Cortex of kidney (tissue), 1 donor: ENCODE data around the gene RNASEL.
"Not testable (repeated sequence)": the region's sequence is repeated elsewhere in the genome, so short reads cannot be mapped to it uniquely, and the experiment has no call there.

Source experiments
- DNase-seq: peaks from one replicate; lab custom pipeline; 2025; lab: John Stamatoyannopoulos, UW

RNASEL gene

GRCh38 chr1:182588500-182589396 lies at the start of gene RNASEL:
TSS of gene RNASEL (minus strand) at chr1:182589256. CDS start at chr1:182586806, 2,450 bp downstream.
- no peak for DNase-seq

DNA sequence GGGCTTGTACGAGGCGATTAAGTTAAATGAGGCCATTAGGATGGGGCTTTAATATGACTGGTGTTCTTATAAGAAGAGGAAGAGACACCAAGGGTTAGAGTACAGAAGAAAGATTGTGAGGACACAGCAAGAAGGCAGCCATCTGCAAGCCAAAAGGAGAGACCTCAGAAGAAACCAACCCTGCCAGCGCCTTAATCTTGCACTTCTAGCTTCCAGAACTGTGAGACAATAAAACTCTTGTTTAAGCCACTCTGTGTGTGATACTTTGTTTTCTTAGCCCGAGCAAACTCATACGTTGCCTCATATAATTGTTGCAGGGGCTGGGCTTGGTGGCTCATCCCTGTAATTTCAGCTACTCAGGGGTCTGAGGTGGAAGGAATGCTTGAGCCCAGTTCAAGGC lies 48.7 kb upstream of the RNASEL start:
- DNase-seq: no peak

- no peak for DNase-seq
These were observed 46.8 kb upstream of the RNASEL start for GRCh38 chr1:182635871-182636270.

DNA sequence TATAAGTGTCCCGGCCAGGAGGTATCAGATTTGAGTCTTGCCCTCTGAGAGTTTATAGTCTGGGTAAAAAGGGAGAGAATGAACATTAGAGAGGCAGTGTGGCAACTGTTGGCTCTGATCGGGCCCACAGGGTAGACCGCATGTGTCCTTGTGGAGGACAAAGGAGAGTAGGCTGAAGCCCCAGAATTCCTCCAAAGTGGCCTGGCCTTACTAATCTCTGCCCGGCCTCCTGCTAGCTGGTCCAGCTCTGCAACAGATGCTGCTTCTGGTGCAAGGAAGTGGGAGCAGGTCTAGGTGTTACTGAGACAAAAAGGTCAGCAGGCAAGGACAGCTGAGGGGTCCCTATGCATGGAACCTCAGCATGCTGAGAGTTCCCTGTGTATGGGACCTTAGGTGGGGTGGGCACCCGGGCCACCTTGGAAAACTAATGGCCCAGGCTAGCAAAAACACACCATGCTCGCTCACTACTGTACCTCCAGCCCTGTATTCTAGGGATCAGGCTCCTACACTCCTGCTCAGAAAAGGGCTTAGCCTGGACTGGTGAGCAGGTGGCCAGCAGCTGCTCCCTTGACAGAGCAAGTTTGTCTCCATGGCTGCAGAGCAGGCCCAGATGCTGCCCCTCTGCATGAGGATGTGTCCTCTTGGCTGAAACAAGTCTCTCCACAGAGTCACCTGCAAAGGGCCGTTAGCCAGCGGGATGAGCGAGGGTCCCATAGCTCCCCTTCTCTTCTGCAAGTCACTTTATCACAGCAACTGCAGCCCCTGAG lies 45.4 kb upstream of the RNASEL start:
- DNase-seq: no peak

DNA sequence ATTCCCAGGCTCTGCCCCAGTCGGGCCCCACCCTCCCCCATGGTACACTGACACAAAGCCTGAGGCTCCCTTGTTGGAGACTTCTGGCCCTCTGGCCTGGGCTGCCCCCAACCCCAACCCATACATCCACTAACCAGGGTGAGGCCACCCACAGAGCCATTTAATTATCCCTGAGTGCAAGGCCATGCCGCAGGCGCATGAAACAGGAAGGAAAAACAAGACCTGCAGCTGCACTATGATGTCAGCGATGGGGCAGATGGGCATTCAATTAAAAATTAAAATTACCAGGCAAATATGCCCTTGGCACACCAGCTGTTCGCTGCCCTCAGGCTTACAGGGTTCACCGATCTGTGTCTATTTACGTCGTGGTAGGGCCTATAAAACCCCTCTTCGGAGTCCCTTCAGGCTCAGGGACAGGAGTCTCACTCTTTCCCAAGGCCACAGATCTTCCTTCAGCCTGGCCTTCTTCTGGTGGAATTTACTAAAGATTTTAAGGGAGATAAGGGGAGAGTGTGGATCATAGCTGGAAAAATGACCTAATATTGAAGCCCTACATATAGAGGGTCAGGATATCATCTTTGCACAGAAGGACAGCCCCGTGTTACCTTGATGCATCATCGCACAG lies 44.7 kb upstream of the RNASEL start:
- no peak for DNase-seq

DNA sequence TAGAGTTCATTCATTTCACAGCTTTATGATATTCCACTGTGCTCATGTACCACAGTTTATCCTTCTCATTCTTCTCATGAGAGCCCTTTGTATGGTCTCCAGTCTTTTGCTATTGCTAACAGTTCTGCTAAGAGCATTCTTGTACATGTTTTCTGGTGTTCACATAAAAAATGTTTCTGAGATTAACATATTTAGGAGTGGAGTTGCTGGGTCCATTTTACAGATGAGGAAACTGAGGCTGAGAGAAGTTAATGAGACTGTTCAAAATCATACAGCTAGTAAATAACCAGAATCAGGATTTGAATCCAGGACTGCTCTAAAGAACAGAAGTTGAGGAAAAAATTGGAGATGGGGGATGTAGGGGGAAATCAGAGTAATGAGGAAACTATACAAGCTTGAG lies 44.0 kb upstream of the RNASEL start:
- DNase-seq: no peak

GRCh38 chr1:182632441-182632857 lies 43.4 kb upstream of the RNASEL start:
- DNase-seq: not testable (repeated sequence)

GRCh38 chr1:182631954-182632353 lies 42.9 kb upstream of the RNASEL start:
- no peak for DNase-seq

DNA sequence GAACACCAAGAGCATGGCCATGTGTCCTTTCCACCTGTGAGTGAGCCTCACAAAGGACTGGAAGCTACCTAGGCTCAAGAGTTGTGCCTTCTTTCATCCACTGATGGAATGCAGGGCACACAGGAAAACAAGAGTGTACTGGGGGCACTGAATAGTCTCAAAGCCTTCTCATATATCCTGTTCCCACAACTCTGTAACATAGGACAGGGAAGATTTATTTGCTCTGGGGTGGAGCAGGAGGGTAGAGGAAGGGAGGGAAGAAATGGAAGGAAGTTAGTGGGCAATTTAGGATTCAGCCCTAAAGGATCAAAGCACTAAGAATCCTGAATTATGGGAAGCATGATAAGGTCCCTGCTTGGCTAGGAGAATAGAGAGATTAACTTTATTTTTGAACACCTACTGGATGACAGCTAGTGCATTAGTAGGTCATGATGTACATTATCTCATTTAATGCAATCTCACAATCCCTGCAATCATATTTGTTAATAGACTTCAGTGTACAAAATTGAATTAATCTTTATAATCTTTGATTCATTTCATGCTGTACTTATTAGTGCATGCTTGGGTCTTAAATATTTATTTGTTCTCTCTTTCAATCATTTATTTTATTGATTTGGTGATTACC lies 42.1 kb upstream of the RNASEL start:
- DNase-seq: no peak

DNA sequence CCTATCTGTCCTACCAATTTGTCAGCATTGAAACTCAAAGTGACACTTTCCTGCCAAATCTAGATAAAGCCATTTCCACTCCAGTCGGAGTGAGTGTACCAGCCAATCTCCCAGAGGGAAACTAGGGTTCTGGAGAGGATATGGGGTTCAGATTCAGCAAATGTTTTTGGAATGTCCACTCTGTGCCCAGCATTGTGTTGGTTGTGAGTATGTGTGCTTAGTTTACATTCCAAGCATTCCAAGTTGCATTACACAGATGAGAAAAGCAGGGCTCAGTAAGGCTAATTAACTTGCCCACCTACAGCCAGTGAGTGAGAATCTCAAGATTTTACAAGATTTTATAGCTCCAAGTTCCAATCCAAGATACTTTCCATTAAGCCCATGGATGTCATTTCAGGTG lies 41.5 kb upstream of the RNASEL start:
- DNase-seq: no peak

- no peak for DNase-seq
These were observed 40.5 kb upstream of the RNASEL start for GRCh38 chr1:182629499-182630096.

DNA sequence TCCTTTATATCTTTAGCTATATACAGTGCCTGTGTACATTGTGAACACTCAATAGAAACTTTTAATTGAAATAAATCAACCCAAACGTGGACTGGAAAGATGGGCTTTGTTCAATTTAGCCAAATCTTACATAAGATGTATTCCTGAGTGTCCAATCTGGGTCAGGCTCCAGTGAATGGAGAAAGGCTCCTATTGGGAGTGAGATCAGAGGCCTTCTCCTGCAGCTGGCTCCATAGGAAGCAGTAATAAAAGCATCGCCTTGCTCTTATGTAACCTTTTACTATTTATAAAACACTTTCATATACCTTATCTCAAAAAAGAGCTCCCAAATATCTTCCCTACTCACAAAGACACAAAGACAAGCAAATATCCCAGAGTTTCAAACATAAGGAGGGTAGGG lies 40.0 kb upstream of the RNASEL start:
- no peak for DNase-seq

GRCh38 chr1:182628657-182629056 lies 39.6 kb upstream of the RNASEL start:
- no peak for DNase-seq

DNA sequence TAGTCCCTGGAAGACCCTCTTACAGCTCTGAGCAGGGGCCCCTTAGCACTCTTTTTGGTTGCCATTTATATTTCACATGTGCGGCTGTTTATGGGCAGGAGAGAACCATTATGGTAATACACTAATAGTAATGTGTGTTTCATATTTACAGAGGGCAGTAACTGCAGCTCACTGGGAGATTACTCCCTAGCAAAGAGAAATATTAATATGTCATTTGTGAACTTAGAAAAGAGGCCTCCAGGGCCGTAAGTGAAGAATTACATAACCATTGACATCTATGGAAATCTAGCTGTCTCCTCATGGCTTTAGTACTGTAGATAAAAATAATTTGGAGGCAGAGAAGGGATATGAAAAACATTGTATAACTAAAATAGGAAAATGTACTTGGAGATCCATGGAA lies 38.6 kb upstream of the RNASEL start:
- DNase-seq: no peak

DNA sequence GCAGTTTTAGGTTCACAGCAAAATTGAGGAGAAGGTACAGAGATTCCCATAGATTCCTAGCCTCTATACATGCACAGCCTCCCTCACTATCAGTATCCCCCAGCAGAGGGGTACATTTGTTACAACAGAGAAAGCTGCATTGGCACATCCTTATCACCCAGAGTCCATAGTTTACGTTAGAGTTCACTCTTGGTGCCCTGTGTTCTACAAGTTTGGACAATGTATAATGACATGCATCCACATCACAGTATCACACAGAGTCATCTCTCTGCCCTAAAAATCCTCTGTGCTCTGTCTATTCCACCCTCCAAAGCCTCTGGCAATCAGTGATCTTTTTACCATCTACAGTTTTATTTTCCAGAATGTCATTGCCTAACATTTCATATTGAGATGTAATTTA lies 37.5 kb upstream of the RNASEL start:
- no peak for DNase-seq

DNA sequence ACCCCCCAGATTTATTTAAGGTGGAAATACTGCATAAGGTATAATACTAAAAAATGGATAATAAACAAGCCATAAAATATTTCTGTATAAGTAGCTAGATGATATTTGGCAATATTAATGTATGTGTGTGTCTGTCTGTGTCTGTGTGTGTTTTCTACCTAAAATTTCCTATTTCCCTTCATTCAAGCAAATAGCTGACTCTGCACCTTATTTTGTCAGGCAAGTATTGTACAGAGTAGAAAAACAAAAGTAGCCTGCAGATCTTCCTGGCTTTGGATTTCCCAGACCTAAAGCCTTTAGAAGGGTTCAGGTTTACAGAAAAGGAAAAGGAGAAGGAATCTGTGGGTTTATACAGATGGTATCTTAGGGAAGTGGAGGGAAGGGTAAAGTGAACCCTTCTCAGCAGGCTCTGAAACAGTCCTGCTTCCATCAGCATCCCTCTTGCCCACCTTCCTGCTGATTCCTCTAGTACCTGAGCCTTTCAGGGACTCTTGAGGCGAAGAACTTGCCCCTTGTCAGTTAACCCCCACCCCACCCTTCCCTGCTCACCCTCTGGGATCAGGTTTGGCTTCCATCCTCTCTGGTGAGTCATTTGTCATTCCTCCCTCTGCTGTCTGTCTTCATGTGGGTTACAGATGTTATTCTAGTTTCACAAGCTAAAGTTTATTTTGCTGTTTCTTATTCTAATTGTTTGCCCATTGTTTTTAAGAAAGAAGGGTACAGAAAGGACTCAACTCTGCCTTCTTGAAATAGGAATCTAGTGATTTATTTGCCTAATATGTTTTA lies 36.9 kb upstream of the RNASEL start:
- DNase-seq: no peak

DNA sequence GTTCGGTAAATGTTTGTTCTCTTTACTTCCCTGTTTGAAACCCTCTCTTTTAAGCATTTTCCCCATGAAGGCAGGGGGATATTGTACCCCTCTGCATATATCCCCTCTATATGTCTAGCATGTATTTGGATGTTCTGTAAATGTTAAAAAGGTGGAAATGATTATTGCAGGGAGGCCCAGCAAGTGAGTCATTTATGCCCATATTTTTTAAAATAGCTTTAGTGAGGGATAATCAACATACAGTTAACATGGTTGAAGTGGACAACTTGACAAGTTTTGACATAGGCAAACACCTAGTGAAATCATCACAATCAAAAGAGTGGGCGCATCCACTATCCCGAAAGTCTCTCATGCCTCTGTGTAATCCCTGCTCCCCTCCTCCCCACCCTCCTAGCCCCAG lies 36.0 kb upstream of the RNASEL start:
- DNase-seq: no peak

DNA sequence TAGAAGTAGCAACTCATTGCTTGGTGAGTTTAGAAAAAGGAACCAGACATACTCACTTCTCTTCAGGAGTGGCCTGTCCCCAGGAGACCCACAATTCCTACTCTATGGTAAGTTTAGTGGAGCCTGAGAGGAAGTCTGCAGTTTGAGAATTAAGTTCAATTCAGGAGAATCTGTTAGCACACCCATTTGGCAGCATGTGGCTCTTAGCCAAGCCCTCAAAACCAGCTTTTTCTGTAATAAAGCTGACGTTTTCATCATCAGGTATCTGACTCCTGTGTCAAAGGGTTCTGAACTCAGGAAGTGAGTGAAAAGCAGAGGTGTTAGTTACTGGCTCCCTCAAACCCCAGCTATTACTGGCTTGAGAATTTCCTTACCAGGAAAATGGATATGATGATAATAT lies 35.5 kb upstream of the RNASEL start:
- no peak for DNase-seq

- no peak for DNase-seq
These were observed 34.0 kb upstream of the RNASEL start for GRCh38 chr1:182622901-182623528.

GRCh38 chr1:182621906-182622305 lies 32.9 kb upstream of the RNASEL start:
- no peak for DNase-seq
